Activated CD8-positive, alpha-beta T cell treated with anti-CD3 and anti-CD28 coated beads for 36 hours (primary cell): Measurements from ENCODE around the gene FRY. TPM values are rescaled to one million over a fixed set of nuclear protein-coding genes. Genes with fewer than 3 reads are reported as not detected.

Experiments
- ATAC-seq: fragments of 200-7000 bp; cut with Tn5 transposase; one replicate; pipeline ENCODE4 v1.10.0; 2021; ENCODE audit warnings: mild to moderate bottlenecking, moderate library complexity
- CTCF ChIA-PET: fragments of 350-600 bp; sonication (Branson Sonifier 250); formaldehyde crosslinking; loops from one replicate; lab custom pipeline; 2021; ENCODE audit warnings: antibody characterized with exemption; lab: Charles Lee
- POLR2A ChIA-PET: fragments of 350-600 bp; sonication (Branson Sonifier 250); formaldehyde crosslinking; loops from one replicate; lab custom pipeline; 2021; ENCODE audit warnings: antibody characterized with exemption; lab: Charles Lee
- DNase-seq: peaks from one replicate; pipeline ENCODE4 v3.0.0-alpha.2; 2020
- H3K27ac Mint-ChIP-seq: one replicate; pipeline ENCODE4 v1.8.0; 2021; ENCODE audit warnings: mild to moderate bottlenecking, mixed read lengths
- H3K27me3 Mint-ChIP-seq: one replicate; pipeline ENCODE4 v1.8.0; 2021; ENCODE audit warnings: mixed read lengths
- H3K36me3 Mint-ChIP-seq: one replicate; pipeline ENCODE4 v1.8.0; 2021; ENCODE audit warnings: low read depth, mixed read lengths
- H3K4me1 Mint-ChIP-seq: one replicate; pipeline ENCODE4 v1.8.0; 2021; ENCODE audit warnings: low read depth, mixed read lengths
- H3K4me3 Mint-ChIP-seq: one replicate; pipeline ENCODE4 v1.8.0; 2021; ENCODE audit warnings: mild to moderate bottlenecking, moderate library complexity, mixed read lengths
- H3K9me3 Mint-ChIP-seq: one replicate; pipeline ENCODE4 v1.8.0; 2021; ENCODE audit warnings: mixed read lengths
- CTCF ChIP-seq: fragments of 200-600 bp; IDR thresholded peaks from one replicate; pipeline ENCODE4 v1.8.0; 2022; ENCODE audit warnings: antibody characterized with exemption, mild to moderate bottlenecking
- intact Hi-C: fragments of 100-400 bp; cut with micrococcal nuclease; formaldehyde crosslinking; loops from one replicate; pipeline ENCODE4 v1.10.0; 2022
- total RNA-seq, 2 experiments: library from RNA; stranded (reverse); gene quantifications; one replicate each; pipeline ENCODE4 v1.2.3, GENCODE V29; 2021

FRY gene
- total RNA-seq, 2 experiments from 2014 or later, result 0.58 to 0.68 TPM

DNA sequence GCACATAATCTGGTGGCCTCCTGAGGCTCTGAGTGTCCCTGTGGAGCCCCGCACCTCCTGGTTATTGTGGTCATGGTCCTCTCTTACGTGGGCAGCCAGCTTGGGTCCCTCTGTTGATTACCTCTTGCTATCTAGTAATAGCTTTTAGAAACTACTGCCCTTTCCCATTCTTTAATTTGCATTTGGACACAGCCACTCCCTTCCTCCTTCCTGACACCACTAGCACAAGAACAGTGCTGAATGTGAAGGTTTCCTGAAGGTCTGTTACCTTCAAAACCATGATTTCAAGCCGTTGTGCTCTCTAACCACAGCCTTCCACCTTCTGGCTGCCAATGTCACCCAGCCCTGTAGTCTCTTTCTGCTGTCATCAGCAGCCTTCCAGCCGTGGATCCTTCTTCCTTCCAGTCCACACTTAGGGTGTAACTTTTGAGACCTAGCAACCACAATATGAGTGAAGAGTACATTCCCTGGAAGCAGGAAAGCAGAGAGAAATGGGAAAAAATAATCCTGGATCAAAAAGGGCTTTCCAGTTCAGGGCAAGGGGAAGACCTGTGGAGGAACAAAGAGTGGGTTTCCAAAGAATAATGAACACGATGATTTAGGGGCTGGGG, 130.9 kb downstream of the FRY start:
- ChIA-PET CTCF (no interaction called here), POLR2A (no interaction called here)
- ATAC-seq (no peak), DNase-seq (no peak)
- TF ChIP-seq CTCF, result no peak
- no peaks in the 10 kb centered on the region for H3K27me3 Mint-ChIP-seq
- no peak overlapping the region for H3K4me3 Mint-ChIP-seq
- no peaks in the 10 kb centered on the region for H3K4me1 Mint-ChIP-seq
- no peaks in the 10 kb centered on the region for H3K36me3 Mint-ChIP-seq
- no peak overlapping the region for H3K27ac Mint-ChIP-seq
- intact Hi-C loops, result no loop called here
- no peaks in the 10 kb centered on the region for H3K9me3 Mint-ChIP-seq

- ATAC-seq (peak; percentile 69), DNase-seq (peak; percentile 15)
- H3K36me3 Mint-ChIP-seq, result no peaks in the 10 kb centered on the region
- H3K27me3 Mint-ChIP-seq, result no peaks in the 10 kb centered on the region
- no peaks in the 10 kb centered on the region for H3K9me3 Mint-ChIP-seq
- no peak overlapping the region for H3K27ac Mint-ChIP-seq
- no peak overlapping the region for H3K4me3 Mint-ChIP-seq
- ChIA-PET CTCF (interaction anchor here (0.5 to 2.9 kb wide), 19 partner anchors 10 to 255 kb away, joined by 3 to 26 read pairs (median 3); no protein-coding TSS in a partner anchor), POLR2A (no interaction called here)
- no peaks in the 10 kb centered on the region for H3K4me1 Mint-ChIP-seq
- TF ChIP-seq CTCF, result peak; percentile 30
- intact Hi-C loops, result no loop called here
Observed at GRCh38 chr13:32164622-32165268, 133.2 kb downstream of the FRY start.

DNA sequence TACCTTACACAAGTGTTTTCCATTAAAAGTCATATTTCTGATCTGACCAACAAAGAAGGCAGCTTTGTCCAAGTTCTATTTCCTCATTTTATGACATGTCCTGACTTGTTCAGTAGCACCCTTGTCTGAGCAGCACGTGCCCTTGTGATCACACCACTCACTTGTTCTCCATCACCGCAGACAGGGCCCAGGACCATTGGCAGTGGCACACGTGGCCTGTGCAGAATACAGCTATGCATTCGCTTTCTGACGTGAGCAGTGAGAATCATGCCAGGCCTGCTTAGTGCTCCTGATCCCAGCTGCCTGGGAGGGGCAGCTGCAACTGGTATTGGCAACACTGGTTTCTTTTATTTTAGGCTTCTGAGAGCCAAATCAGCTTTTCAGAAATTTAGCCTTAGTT, 134.2 kb downstream of the FRY start:
- no peak for TF ChIP-seq CTCF
- H3K9me3 Mint-ChIP-seq, result no peaks in the 10 kb centered on the region
- POLR2A ChIA-PET, result no interaction called here
- H3K27ac Mint-ChIP-seq, result no peak overlapping the region
- CTCF ChIA-PET, result interaction anchor here (0.6 to 2.9 kb wide), 9 partner anchors 10 to 256 kb away, joined by 3 to 26 read pairs (median 4); no protein-coding TSS in a partner anchor
- ATAC-seq, result no peak
- no peak overlapping the region for H3K4me3 Mint-ChIP-seq
- no peak for DNase-seq
- no peaks in the 10 kb centered on the region for H3K4me1 Mint-ChIP-seq
- intact Hi-C loops, result no loop called here
- no peaks in the 10 kb centered on the region for H3K27me3 Mint-ChIP-seq
- no peaks in the 10 kb centered on the region for H3K36me3 Mint-ChIP-seq

DNA sequence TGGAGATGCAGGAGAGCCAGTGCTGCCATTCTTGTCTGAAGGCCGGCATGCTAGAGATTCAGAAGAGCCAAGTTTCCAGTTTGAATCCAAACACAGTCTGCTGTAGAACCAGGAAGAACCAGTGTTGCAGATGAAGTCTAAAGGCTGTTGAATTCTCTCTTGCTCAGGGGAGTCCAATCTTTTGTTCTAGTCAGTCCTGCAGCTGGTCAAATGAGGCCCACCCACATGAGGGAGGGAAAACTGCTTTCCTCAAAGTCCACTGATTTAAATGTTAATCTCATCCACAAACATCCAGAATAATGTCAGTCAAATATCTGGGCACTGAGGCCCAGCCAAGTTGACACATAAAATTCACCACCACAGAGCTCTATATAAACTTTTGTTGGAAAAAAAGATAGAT, 136.6 kb downstream of the FRY start:
- Mint-ChIP-seq H3K27ac (no peak overlapping the region), H3K4me1 (no peaks in the 10 kb centered on the region), H3K36me3 (no peaks in the 10 kb centered on the region), H3K27me3 (no peaks in the 10 kb centered on the region), H3K4me3 (no peak overlapping the region), H3K9me3 (no peaks in the 10 kb centered on the region)
- ChIA-PET CTCF (no interaction called here), POLR2A (no interaction called here)
- DNase-seq (no peak), ATAC-seq (no peak)
- TF ChIP-seq CTCF, result no peak
- intact Hi-C loops, result no loop called here

DNA sequence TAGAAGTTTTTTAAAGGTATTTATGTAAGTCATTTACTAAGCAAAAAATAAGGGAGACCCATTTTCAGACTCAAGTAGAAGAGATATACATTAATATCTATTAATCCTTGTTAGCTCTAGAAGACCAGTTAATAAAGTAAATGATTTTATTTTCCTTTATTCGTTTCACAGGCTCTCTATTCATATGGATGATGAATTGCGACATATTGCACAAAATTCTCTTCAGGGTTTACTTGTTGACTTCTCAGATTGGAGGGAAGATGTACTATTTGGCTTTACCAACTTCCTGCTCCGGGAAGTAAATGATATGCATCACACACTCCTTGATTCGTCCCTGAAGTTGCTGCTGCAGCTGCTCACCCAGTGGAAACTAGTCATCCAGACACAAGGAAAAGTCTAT, 139.3 kb downstream of the FRY start:
- H3K4me1 Mint-ChIP-seq, result no peaks in the 10 kb centered on the region
- no peak for TF ChIP-seq CTCF

More for the DNA sequence above, 139.3 kb downstream of the FRY start:
- H3K36me3 Mint-ChIP-seq, result no peaks in the 10 kb centered on the region
- H3K27ac Mint-ChIP-seq, result no peak overlapping the region
- DNase-seq, result no peak
- no peaks in the 10 kb centered on the region for H3K27me3 Mint-ChIP-seq
- no peak for ATAC-seq
- ChIA-PET POLR2A (no interaction called here), CTCF (no interaction called here)
- intact Hi-C loops, result no loop called here
- no peaks in the 10 kb centered on the region for H3K9me3 Mint-ChIP-seq
- no peak overlapping the region for H3K4me3 Mint-ChIP-seq
